ENCODE data around the gene ADCY3. TPM values are rescaled to one million over a fixed set of nuclear protein-coding genes. Genes with fewer than 3 reads are reported as not detected.

Gene ADCY3
- total RNA-seq, 4 donors from 2014 or later, result 29.3 to 51.9 (median 43.1) TPM

- H3K4me3 ChIP-seq (ENCODE audit: low read depth, poor library complexity, severe bottlenecking), result no peak overlapping the region
- TF ChIP-seq, protein P1, sequence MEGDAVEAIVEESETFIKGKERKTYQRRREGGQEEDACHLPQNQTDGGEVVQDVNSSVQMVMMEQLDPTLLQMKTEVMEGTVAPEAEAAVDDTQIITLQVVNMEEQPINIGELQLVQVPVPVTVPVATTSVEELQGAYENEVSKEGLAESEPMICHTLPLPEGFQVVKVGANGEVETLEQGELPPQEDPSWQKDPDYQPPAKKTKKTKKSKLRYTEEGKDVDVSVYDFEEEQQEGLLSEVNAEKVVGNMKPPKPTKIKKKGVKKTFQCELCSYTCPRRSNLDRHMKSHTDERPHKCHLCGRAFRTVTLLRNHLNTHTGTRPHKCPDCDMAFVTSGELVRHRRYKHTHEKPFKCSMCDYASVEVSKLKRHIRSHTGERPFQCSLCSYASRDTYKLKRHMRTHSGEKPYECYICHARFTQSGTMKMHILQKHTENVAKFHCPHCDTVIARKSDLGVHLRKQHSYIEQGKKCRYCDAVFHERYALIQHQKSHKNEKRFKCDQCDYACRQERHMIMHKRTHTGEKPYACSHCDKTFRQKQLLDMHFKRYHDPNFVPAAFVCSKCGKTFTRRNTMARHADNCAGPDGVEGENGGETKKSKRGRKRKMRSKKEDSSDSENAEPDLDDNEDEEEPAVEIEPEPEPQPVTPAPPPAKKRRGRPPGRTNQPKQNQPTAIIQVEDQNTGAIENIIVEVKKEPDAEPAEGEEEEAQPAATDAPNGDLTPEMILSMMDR (IDR thresholded peaks at IDR 0.05), result no peak
- intact Hi-C loops (cut with DNase I; ENCODE audit: low total_unique reads), result no loop called here
- DNase-seq (ENCODE audit: low spot score in 2 of 2), result no peak
- WGBS, 2 donors, result 81 to 88% methylated on average over 7 to 9 of the region's 9 CpGs
Measured at GRCh38 chr2:24877646-24878045, 42.4 kb downstream of the ADCY3 start.

DNA sequence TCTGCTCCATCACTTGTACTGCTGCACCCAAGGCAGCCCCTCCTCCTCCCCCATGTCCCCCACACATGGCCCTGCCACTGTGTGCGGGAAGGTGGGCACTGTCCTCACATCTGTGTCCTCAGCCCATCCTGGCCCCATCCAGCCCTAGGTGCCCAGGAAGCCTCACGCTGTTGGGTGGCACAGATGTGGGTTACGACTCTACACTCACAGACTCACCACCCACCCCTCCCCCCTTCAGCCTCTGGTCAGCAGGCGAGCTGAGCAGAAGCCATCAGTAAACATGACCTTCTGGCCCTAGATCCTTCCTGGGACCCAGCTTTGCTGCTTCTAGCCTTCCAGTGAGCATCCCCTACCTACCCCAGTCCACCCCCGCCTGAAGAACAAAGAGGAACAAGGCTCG is 43.0 kb downstream of the ADCY3 start:
- WGBS, 2 donors, result 97 to 99% methylated on average over 6 of the region's 6 CpGs

GRCh38 chr2:24875901-24876300 is 44.1 kb downstream of the ADCY3 start:
- intact Hi-C loops (cut with DNase I; ENCODE audit: low total_unique reads), result no loop called here
- DNase-seq (ENCODE audit: low spot score in 2 of 2), result no peak
- WGBS, 2 donors, result 84 to 87% methylated on average over 2 of the region's 2 CpGs
- H3K4me3 ChIP-seq (ENCODE audit: low read depth, poor library complexity, severe bottlenecking), result no peak overlapping the region
- no peak for TF ChIP-seq POLR2A (IDR thresholded peaks at IDR 0.05)
- TF ChIP-seq, protein P1 (IDR thresholded peaks at IDR 0.05), result no peak

More for the DNA sequence above, 43.0 kb downstream of the ADCY3 start:
- H3K4me3 ChIP-seq (ENCODE audit: low read depth, poor library complexity, severe bottlenecking), result no peak overlapping the region
- intact Hi-C loops (cut with DNase I; ENCODE audit: low total_unique reads), result no loop called here
- TF ChIP-seq, protein P1 (IDR thresholded peaks at IDR 0.05), result no peak
- TF ChIP-seq POLR2A (IDR thresholded peaks at IDR 0.05), result no peak
- no peak for DNase-seq (ENCODE audit: low spot score in 2 of 2)

- no peak overlapping the region for H3K4me3 ChIP-seq (ENCODE audit: low read depth, poor library complexity, severe bottlenecking)
- TF ChIP-seq, protein P1 (IDR thresholded peaks at IDR 0.05), result no peak
- no peak for TF ChIP-seq POLR2A (IDR thresholded peaks at IDR 0.05)
- WGBS, 2 donors, result 79 to 82% methylated on average over 7 to 10 of the region's 10 CpGs
- DNase-seq (ENCODE audit: low spot score in 2 of 2), result no peak
- intact Hi-C loops (cut with DNase I; ENCODE audit: low total_unique reads), result no loop called here
Measured at GRCh38 chr2:24875272-24875671, 44.8 kb downstream of the ADCY3 start.

GRCh38 chr2:24874035-24874434 is 46.0 kb downstream of the ADCY3 start:
- DNase-seq (ENCODE audit: low spot score in 2 of 2), result no peak
- 76 to 83% methylated on average over 8 to 9 of the region's 9 CpGs for WGBS, 2 donors
- no peak overlapping the region for H3K4me3 ChIP-seq (ENCODE audit: low read depth, poor library complexity, severe bottlenecking)
- intact Hi-C loops (cut with DNase I; ENCODE audit: low total_unique reads), result no loop called here
- TF ChIP-seq, protein P1 (IDR thresholded peaks at IDR 0.05), result no peak
- TF ChIP-seq POLR2A (IDR thresholded peaks at IDR 0.05), result no peak

DNA sequence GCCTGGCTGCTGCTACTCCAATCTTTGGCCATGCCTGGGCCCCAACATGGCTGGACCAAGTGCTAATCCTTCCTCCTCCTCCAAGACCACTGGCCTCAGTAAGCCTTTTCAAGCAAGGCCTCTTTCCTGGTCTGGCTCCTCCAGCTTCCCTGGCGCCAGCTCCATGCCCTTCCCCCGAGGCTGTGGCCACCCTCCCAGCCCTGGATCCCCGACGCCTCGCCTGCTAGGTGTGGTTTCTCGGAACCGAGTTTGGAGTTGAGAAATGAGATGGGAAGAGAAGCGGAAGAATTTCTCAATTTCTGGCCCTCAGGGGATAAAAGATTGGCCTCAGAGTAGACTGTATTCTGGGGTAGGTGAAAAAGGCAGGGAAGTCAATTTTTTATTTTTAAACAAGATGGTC is 46.4 kb downstream of the ADCY3 start:
- no peak for DNase-seq (ENCODE audit: low spot score in 2 of 2)
- intact Hi-C loops (cut with DNase I; ENCODE audit: low total_unique reads), result no loop called here
- no peak overlapping the region for H3K4me3 ChIP-seq (ENCODE audit: low read depth, poor library complexity, severe bottlenecking)
- TF ChIP-seq, protein P1 (IDR thresholded peaks at IDR 0.05), result no peak
- no peak for TF ChIP-seq POLR2A (IDR thresholded peaks at IDR 0.05)
- 58 to 67% methylated on average over 8 of the region's 8 CpGs for WGBS, 2 donors
